ENCODE data around the gene SNX20. TPM values are rescaled to one million over a fixed set of nuclear protein-coding genes. Genes with fewer than 3 reads are reported as not detected.

SNX20 gene
- polyA plus RNA-seq, 4 donors: 0.22 to 3.0 (median 1.3) TPM

GRCh38 chr16:50709061-50709684, 28.1 kb upstream of the SNX20 start:
- Histone ChIP-seq H3K9me3 (ENCODE audit: control insufficient read depth in 2 of 2, insufficient read depth in 1 of 2, low read depth in 1 of 2, low read length in 1 of 2) (peaks cover 0 to 5% of the 10 kb centered on the region in 2 donors), H3K4me1 (ENCODE audit: control insufficient read depth in 3 of 3, insufficient read depth in 2 of 3, low read depth in 1 of 3, low read length in 2 of 3) (peaks cover 0 to 15% (median 0%) of the 10 kb centered on the region in 3 donors), H3K36me3 (ENCODE audit: control insufficient read depth in 3 of 3, insufficient read depth in 2 of 3, low read depth in 1 of 3, low read length in 3 of 3) (no peaks in the 10 kb centered on the region), H3K4me3 (ENCODE audit: low read depth in 1 of 3, low read length in 3 of 3) (no peak overlapping the region), H3K27me3 (ENCODE audit: control insufficient read depth in 3 of 3, insufficient read depth in 3 of 3, low read length in 3 of 3) (no peaks in the 10 kb centered on the region), H3K27ac (ENCODE audit: low read depth in 1 of 3, low read length in 2 of 3) (no peak overlapping the region)
- FAIRE-seq (no peak), DNase-seq (no peak)
- WGBS, 3 donors: 67 to 74% (median 70%) methylated on average over 8 of the region's 8 CpGs

- FAIRE-seq (no peak), DNase-seq (no peak)
- Histone ChIP-seq H3K4me3 (ENCODE audit: low read depth in 1 of 3, low read length in 3 of 3) (no peak overlapping the region), H3K27me3 (ENCODE audit: control insufficient read depth in 3 of 3, insufficient read depth in 3 of 3, low read length in 3 of 3) (no peaks in the 10 kb centered on the region), H3K27ac (ENCODE audit: low read depth in 1 of 3, low read length in 2 of 3) (no peak overlapping the region), H3K36me3 (ENCODE audit: control insufficient read depth in 3 of 3, insufficient read depth in 2 of 3, low read depth in 1 of 3, low read length in 3 of 3) (no peaks in the 10 kb centered on the region), H3K4me1 (ENCODE audit: control insufficient read depth in 3 of 3, insufficient read depth in 2 of 3, low read depth in 1 of 3, low read length in 2 of 3) (peaks cover 0 to 15% (median 0%) of the 10 kb centered on the region in 3 donors), H3K9me3 (ENCODE audit: control insufficient read depth in 2 of 2, insufficient read depth in 1 of 2, low read depth in 1 of 2, low read length in 1 of 2) (peaks cover 0 to 11% of the 10 kb centered on the region in 2 donors)
- 78 to 81% (median 79%) methylated on average over 10 of the region's 10 CpGs for WGBS, 3 donors
Measured at GRCh38 chr16:50708373-50709060, 27.4 kb upstream of the SNX20 start.

GRCh38 chr16:50706250-50706649, 25.1 kb upstream of the SNX20 start:
- peaks cover 0 to 12% of the 10 kb centered on the region in 2 donors for H3K9me3 ChIP-seq (ENCODE audit: control insufficient read depth in 2 of 2, insufficient read depth in 1 of 2, low read depth in 1 of 2, low read length in 1 of 2)

GRCh38 chr16:50705436-50706110, 24.5 kb upstream of the SNX20 start:
- Histone ChIP-seq H3K27ac (ENCODE audit: low read depth in 1 of 3, low read length in 2 of 3) (no peak overlapping the region), H3K4me1 (ENCODE audit: control insufficient read depth in 3 of 3, insufficient read depth in 2 of 3, low read depth in 1 of 3, low read length in 2 of 3) (no peaks in the 10 kb centered on the region), H3K9me3 (ENCODE audit: control insufficient read depth in 2 of 2, insufficient read depth in 1 of 2, low read depth in 1 of 2, low read length in 1 of 2) (peaks cover 0 to 12% of the 10 kb centered on the region in 2 donors), H3K4me3 (ENCODE audit: low read depth in 1 of 3, low read length in 3 of 3) (no peak overlapping the region), H3K27me3 (ENCODE audit: control insufficient read depth in 3 of 3, insufficient read depth in 3 of 3, low read length in 3 of 3) (no peaks in the 10 kb centered on the region), H3K36me3 (ENCODE audit: control insufficient read depth in 3 of 3, insufficient read depth in 2 of 3, low read depth in 1 of 3, low read length in 3 of 3) (no peaks in the 10 kb centered on the region)
- FAIRE-seq (no peak), DNase-seq (no peak)
- 72 to 84% (median 79%) methylated on average over 5 of the region's 5 CpGs for WGBS, 3 donors

More at GRCh38 chr16:50706250-50706649, 25.1 kb upstream of the SNX20 start:
- H3K4me3 ChIP-seq (ENCODE audit: low read depth in 1 of 3, low read length in 3 of 3): no peak overlapping the region
- no peaks in the 10 kb centered on the region for H3K4me1 ChIP-seq (ENCODE audit: control insufficient read depth in 3 of 3, insufficient read depth in 2 of 3, low read depth in 1 of 3, low read length in 2 of 3)
- no peak overlapping the region for H3K27ac ChIP-seq (ENCODE audit: low read depth in 1 of 3, low read length in 2 of 3)
- no peaks in the 10 kb centered on the region for H3K27me3 ChIP-seq (ENCODE audit: control insufficient read depth in 3 of 3, insufficient read depth in 3 of 3, low read length in 3 of 3)
- no peak for FAIRE-seq
- WGBS, 3 donors: 14 to 52% (median 20%) methylated on average over 3 of the region's 3 CpGs
- no peaks in the 10 kb centered on the region for H3K36me3 ChIP-seq (ENCODE audit: control insufficient read depth in 3 of 3, insufficient read depth in 2 of 3, low read depth in 1 of 3, low read length in 3 of 3)
- DNase-seq: peak in 1 of 2 donors; percentile 33

GRCh38 chr16:50704245-50704644, 23.1 kb upstream of the SNX20 start:
- FAIRE-seq: no peak
- DNase-seq: no peak
- WGBS, 3 donors: 82 to 92% (median 87%) methylated on average over 1 of the region's 1 CpG
- H3K9me3 ChIP-seq (ENCODE audit: control insufficient read depth in 2 of 2, insufficient read depth in 1 of 2, low read depth in 1 of 2, low read length in 1 of 2): peaks cover 0 to 12% of the 10 kb centered on the region in 2 donors
- no peak overlapping the region for H3K27ac ChIP-seq (ENCODE audit: low read depth in 1 of 3, low read length in 2 of 3)
- H3K27me3 ChIP-seq (ENCODE audit: control insufficient read depth in 3 of 3, insufficient read depth in 3 of 3, low read length in 3 of 3): no peaks in the 10 kb centered on the region
- no peaks in the 10 kb centered on the region for H3K36me3 ChIP-seq (ENCODE audit: control insufficient read depth in 3 of 3, insufficient read depth in 2 of 3, low read depth in 1 of 3, low read length in 3 of 3)
- no peaks in the 10 kb centered on the region for H3K4me1 ChIP-seq (ENCODE audit: control insufficient read depth in 3 of 3, insufficient read depth in 2 of 3, low read depth in 1 of 3, low read length in 2 of 3)
- H3K4me3 ChIP-seq (ENCODE audit: low read depth in 1 of 3, low read length in 3 of 3): no peak overlapping the region

- FAIRE-seq (no peak), DNase-seq (no peak)
- Histone ChIP-seq H3K27me3 (ENCODE audit: control insufficient read depth in 3 of 3, insufficient read depth in 3 of 3, low read length in 3 of 3) (no peaks in the 10 kb centered on the region), H3K4me3 (ENCODE audit: low read depth in 1 of 3, low read length in 3 of 3) (no peak overlapping the region), H3K36me3 (ENCODE audit: control insufficient read depth in 3 of 3, insufficient read depth in 2 of 3, low read depth in 1 of 3, low read length in 3 of 3) (no peaks in the 10 kb centered on the region), H3K27ac (ENCODE audit: low read depth in 1 of 3, low read length in 2 of 3) (no peak overlapping the region), H3K4me1 (ENCODE audit: control insufficient read depth in 3 of 3, insufficient read depth in 2 of 3, low read depth in 1 of 3, low read length in 2 of 3) (no peaks in the 10 kb centered on the region), H3K9me3 (ENCODE audit: control insufficient read depth in 2 of 2, insufficient read depth in 1 of 2, low read depth in 1 of 2, low read length in 1 of 2) (peaks cover 0 to 12% of the 10 kb centered on the region in 2 donors)
- 85 to 94% (median 93%) methylated on average over 3 of the region's 3 CpGs for WGBS, 3 donors
Measured at GRCh38 chr16:50702725-50703124, 21.6 kb upstream of the SNX20 start.

- FAIRE-seq (no peak), DNase-seq (no peak)
- H3K9me3 ChIP-seq (ENCODE audit: control insufficient read depth in 2 of 2, insufficient read depth in 1 of 2, low read depth in 1 of 2, low read length in 1 of 2): peaks cover 0 to 10% of the 10 kb centered on the region in 2 donors
- H3K27ac ChIP-seq (ENCODE audit: low read depth in 1 of 3, low read length in 2 of 3): peak overlapping the region in 1 of 3 donors; percentile 21
- WGBS, 3 donors: 86% methylated on average over 19 of the region's 19 CpGs
- H3K4me3 ChIP-seq (ENCODE audit: low read depth in 1 of 3, low read length in 3 of 3): no peak overlapping the region
- H3K27me3 ChIP-seq (ENCODE audit: control insufficient read depth in 3 of 3, insufficient read depth in 3 of 3, low read length in 3 of 3): no peaks in the 10 kb centered on the region
- peaks cover 3 to 14% (median 5%) of the 10 kb centered on the region in 3 donors for H3K4me1 ChIP-seq (ENCODE audit: control insufficient read depth in 3 of 3, insufficient read depth in 2 of 3, low read depth in 1 of 3, low read length in 2 of 3)
- H3K36me3 ChIP-seq (ENCODE audit: control insufficient read depth in 3 of 3, insufficient read depth in 2 of 3, low read depth in 1 of 3, low read length in 3 of 3): no peaks in the 10 kb centered on the region
Measured at GRCh38 chr16:50699326-50700159, 18.4 kb upstream of the SNX20 start.
